ENCODE measurements around the gene MTHFD1L. TPM values are rescaled to one million over a fixed set of nuclear protein-coding genes. Genes with fewer than 3 reads are reported as not detected.

The MTHFD1L gene
- total RNA-seq, 4 donors from 2014 or later = 2.4 to 19.2 (median 8.0) TPM

GRCh38 chr6:150991487-150991886 lies 126.0 kb downstream of the MTHFD1L start:
- intact Hi-C loops (cut with DNase I) = no loop called here
- H3K4me1 ChIP-seq = no peaks in the 10 kb centered on the region
- DNase-seq = no peak
- no peak for TF ChIP-seq CTCF (IDR thresholded peaks at IDR 0.05)
- no peak for TF ChIP-seq POLR2A (IDR thresholded peaks at IDR 0.05)
- H3K9me3 ChIP-seq = no peaks in the 10 kb centered on the region
- no peak overlapping the region for H3K27ac ChIP-seq
- no peaks in the 10 kb centered on the region for H3K36me3 ChIP-seq
- no peak overlapping the region for H3K4me3 ChIP-seq
- WGBS, 2 donors = 66 to 78% methylated on average over 3 of the region's 3 CpGs
- no peaks in the 10 kb centered on the region for H3K27me3 ChIP-seq

- H3K36me3 ChIP-seq = no peaks in the 10 kb centered on the region
- WGBS, 2 donors = 95 to 98% methylated on average over 2 of the region's 2 CpGs
- intact Hi-C loops (cut with DNase I) = no loop called here
- no peak overlapping the region for H3K27ac ChIP-seq
- H3K9me3 ChIP-seq = no peaks in the 10 kb centered on the region
- TF ChIP-seq CTCF (IDR thresholded peaks at IDR 0.05) (no peak), POLR2A (IDR thresholded peaks at IDR 0.05) (no peak)
- DNase-seq = no peak
- H3K27me3 ChIP-seq = no peaks in the 10 kb centered on the region
- no peaks in the 10 kb centered on the region for H3K4me1 ChIP-seq
- no peak overlapping the region for H3K4me3 ChIP-seq
These were observed 126.8 kb downstream of the MTHFD1L start for GRCh38 chr6:150992262-150992661.

- Histone ChIP-seq H3K27ac (no peak overlapping the region), H3K4me3 (no peak overlapping the region), H3K9me3 (no peaks in the 10 kb centered on the region), H3K36me3 (no peaks in the 10 kb centered on the region), H3K27me3 (no peaks in the 10 kb centered on the region), H3K4me1 (no peaks in the 10 kb centered on the region)
- intact Hi-C loops (cut with DNase I) = no loop called here
- no peak for TF ChIP-seq POLR2A (IDR thresholded peaks at IDR 0.05)
- no peak for TF ChIP-seq CTCF (IDR thresholded peaks at IDR 0.05)
- 78 to 94% methylated on average over 5 of the region's 5 CpGs for WGBS, 2 donors
- DNase-seq = no peak
These were observed 127.2 kb downstream of the MTHFD1L start for GRCh38 chr6:150992703-150993102.

GRCh38 chr6:150993253-150993652 lies 127.8 kb downstream of the MTHFD1L start:
- H3K27me3 ChIP-seq = no peaks in the 10 kb centered on the region
- no peak overlapping the region for H3K4me3 ChIP-seq
- 88 to 90% methylated on average over 7 of the region's 7 CpGs for WGBS, 2 donors
- no peak overlapping the region for H3K27ac ChIP-seq
- H3K9me3 ChIP-seq = no peaks in the 10 kb centered on the region
- no peaks in the 10 kb centered on the region for H3K36me3 ChIP-seq
- no peak for TF ChIP-seq CTCF (IDR thresholded peaks at IDR 0.05)
- no peak for DNase-seq
- intact Hi-C loops (cut with DNase I) = no loop called here
- no peaks in the 10 kb centered on the region for H3K4me1 ChIP-seq

GRCh38 chr6:150994026-150994425 lies 128.5 kb downstream of the MTHFD1L start:
- Histone ChIP-seq H3K27ac (no peak overlapping the region), H3K9me3 (no peaks in the 10 kb centered on the region), H3K36me3 (no peaks in the 10 kb centered on the region), H3K27me3 (no peaks in the 10 kb centered on the region), H3K4me3 (no peak overlapping the region), H3K4me1 (no peaks in the 10 kb centered on the region)
- intact Hi-C loops (cut with DNase I) = no loop called here
- TF ChIP-seq POLR2A (IDR thresholded peaks at IDR 0.05) = no peak
- TF ChIP-seq CTCF (IDR thresholded peaks at IDR 0.05) = no peak
- no peak for DNase-seq
- WGBS, 2 donors = 89 to 92% methylated on average over 1 of the region's 1 CpG
